SU-DHL-6 (cell line): ENCODE measurements around the gene IFNGR1.

Experiments used
- EZH2phosphoT487 ChIP-seq: fragments of 200-600 bp; sonication (generic), shearing (Covaris generic); conservative IDR thresholded peaks from 2 replicates; pipeline ENCODE4 v1.6.1; 2018; ENCODE audit warnings: mild to moderate bottlenecking, antibody characterized with exemption, low read length, moderate library complexity, mixed read lengths
- TF ChIP-seq, protein P1 (sequence below): fragments of 200-600 bp; sonication (generic); IDR thresholded peaks from one replicate; pipeline ENCODE4 v1.5.1; 2017; ENCODE audit warnings: antibody characterized with exemption, mild to moderate bottlenecking, low read length, moderate library complexity; ENCODE audit not compliant: insufficient read depth, poor library complexity, severe bottlenecking

- TF ChIP-seq EZH2phosphoT487: no peak
- TF ChIP-seq, protein P1, sequence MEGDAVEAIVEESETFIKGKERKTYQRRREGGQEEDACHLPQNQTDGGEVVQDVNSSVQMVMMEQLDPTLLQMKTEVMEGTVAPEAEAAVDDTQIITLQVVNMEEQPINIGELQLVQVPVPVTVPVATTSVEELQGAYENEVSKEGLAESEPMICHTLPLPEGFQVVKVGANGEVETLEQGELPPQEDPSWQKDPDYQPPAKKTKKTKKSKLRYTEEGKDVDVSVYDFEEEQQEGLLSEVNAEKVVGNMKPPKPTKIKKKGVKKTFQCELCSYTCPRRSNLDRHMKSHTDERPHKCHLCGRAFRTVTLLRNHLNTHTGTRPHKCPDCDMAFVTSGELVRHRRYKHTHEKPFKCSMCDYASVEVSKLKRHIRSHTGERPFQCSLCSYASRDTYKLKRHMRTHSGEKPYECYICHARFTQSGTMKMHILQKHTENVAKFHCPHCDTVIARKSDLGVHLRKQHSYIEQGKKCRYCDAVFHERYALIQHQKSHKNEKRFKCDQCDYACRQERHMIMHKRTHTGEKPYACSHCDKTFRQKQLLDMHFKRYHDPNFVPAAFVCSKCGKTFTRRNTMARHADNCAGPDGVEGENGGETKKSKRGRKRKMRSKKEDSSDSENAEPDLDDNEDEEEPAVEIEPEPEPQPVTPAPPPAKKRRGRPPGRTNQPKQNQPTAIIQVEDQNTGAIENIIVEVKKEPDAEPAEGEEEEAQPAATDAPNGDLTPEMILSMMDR: no peak
Observed at GRCh38 chr6:137188855-137189254, 30.3 kb downstream of the IFNGR1 start.
